H1 (cell line): ENCODE data around the gene IER5. TPM values are rescaled to one million over a fixed set of nuclear protein-coding genes. Genes with fewer than 3 reads are reported as not detected.

Experiments used
- CTCF ChIA-PET: fragments of 300-600 bp; sonication (Branson Sonifier 250); formaldehyde crosslinking; loops from one replicate; lab custom pipeline; 2021; ENCODE audit not compliant: partially characterized antibody; lab: Charles Lee
- POLR2A ChIA-PET: fragments of 300-600 bp; sonication (Branson Sonifier 250); formaldehyde crosslinking; loops from one replicate; lab custom pipeline; 2021; ENCODE audit warnings: inconsistent platforms; ENCODE audit not compliant: partially characterized antibody; lab: Charles Lee
- DNase-seq, 2 experiments: peaks; one replicate each; pipeline versions ENCODE4 v3.0.0 to v3.0.0-alpha.2; 2010 to 2022; ENCODE audit warnings: low spot score in 2 of 2, low read depth in 1 of 2, mixed read lengths in 1 of 2
- FAIRE-seq: peaks from 2 replicates; lab custom pipeline; 2011; peaks lifted over from hg19 to GRCh38; lab: Jason Lieb, UNC
- H2AFZ ChIP-seq: 2 replicates; pipeline ENCODE4 v1.8.1; 2012; ENCODE audit warnings: low read length, inconsistent platforms
- H2AK5ac ChIP-seq: 2 replicates; pipeline ENCODE4 v1.6.1; 2013; ENCODE audit warnings: low read depth, low read length
- H2BK120ac ChIP-seq: replicated peaks from 2 replicates; pipeline ENCODE3; 2013; ENCODE audit warnings: low read depth, low read length, inconsistent platforms
- H2BK12ac ChIP-seq: 2 replicates; pipeline ENCODE4 v1.6.1; 2013; ENCODE audit warnings: low read depth, low read length
- H2BK15ac ChIP-seq: 2 replicates; pipeline ENCODE4 v1.6.1; 2013; ENCODE audit warnings: low read length
- H2BK20ac ChIP-seq: 2 replicates; pipeline ENCODE4 v1.6.1; 2013; ENCODE audit warnings: low read length
- H2BK5ac ChIP-seq: 2 replicates; pipeline ENCODE4 v1.6.1; 2013; ENCODE audit warnings: low read depth, low read length
- H3K14ac ChIP-seq: 2 replicates; pipeline ENCODE4 v1.6.1; 2013; ENCODE audit warnings: inconsistent platforms; ENCODE audit not compliant: insufficient read length
- H3K18ac ChIP-seq: 2 replicates; pipeline ENCODE4 v1.6.1; 2013; ENCODE audit warnings: low read length; ENCODE audit errors: extremely low read depth
- H3K23ac ChIP-seq: 2 replicates; pipeline ENCODE4 v1.6.1; 2013; ENCODE audit warnings: inconsistent platforms; ENCODE audit not compliant: insufficient read length
- H3K23me2 ChIP-seq: 2 replicates; pipeline ENCODE4 v1.6.1; 2013; ENCODE audit warnings: low read depth, low read length
- H3K27ac ChIP-seq: 2 replicates; pipeline ENCODE4 v1.6.1; 2011; ENCODE audit warnings: low read depth, low read length, inconsistent platforms
- H3K27me3 ChIP-seq, 4 experiments: replicated peaks in 1 of 4; 1 replicate in 1 of 4; 2 replicates in 3 of 4; pipeline versions ENCODE4 v1.6.1 to v1.8.1; 2011 to 2013; ENCODE audit warnings: low read length in 3 of 4, mild to moderate bottlenecking in 3 of 4, inconsistent platforms in 2 of 4, mixed read lengths in 2 of 4, moderate library complexity in 1 of 4; ENCODE audit not compliant: control insufficient read depth in 3 of 4, insufficient read depth in 3 of 4; ENCODE audit errors: extremely low read depth in 1 of 4
- H3K36me3 ChIP-seq, 4 experiments: 2 replicates each; pipeline versions ENCODE4 v1.6.1 to v1.8.1; 2011 to 2013; ENCODE audit warnings: mild to moderate bottlenecking in 4 of 4, low read length in 3 of 4, moderate library complexity in 2 of 4, control low read depth in 1 of 4, inconsistent platforms in 1 of 4; ENCODE audit not compliant: insufficient read depth in 4 of 4, control insufficient read depth in 2 of 4
- H3K4ac ChIP-seq: replicated peaks from 2 replicates; pipeline ENCODE3; 2013; ENCODE audit warnings: low read length, low read depth, mixed read lengths, inconsistent platforms; ENCODE audit not compliant: insufficient read length
- H3K4me1 ChIP-seq, 4 experiments: replicated peaks in 1 of 4; 1 replicate in 1 of 4; 2 replicates in 3 of 4; pipeline versions ENCODE4 v1.6.1 to v1.8.1; 2011 to 2013; ENCODE audit warnings: low read length in 3 of 4, inconsistent platforms in 2 of 4, mixed read lengths in 1 of 4; ENCODE audit not compliant: insufficient read depth in 4 of 4, control insufficient read depth in 3 of 4
- H3K4me2 ChIP-seq, 2 experiments: 2 replicates each; pipeline versions ENCODE4 v1.6.1 to v1.8.1; 2011 to 2013; ENCODE audit warnings: low read depth in 2 of 2, low read length in 2 of 2, control low read depth in 1 of 2, inconsistent platforms in 1 of 2, mild to moderate bottlenecking in 1 of 2; ENCODE audit not compliant: insufficient read depth in 1 of 2
- H3K4me3 ChIP-seq, 4 experiments: fragments of 200-600, 300-600 bp in 1 of 4; sonication (generic), shearing (Covaris generic), sonication (Bioruptor Twin) in 1 of 4; 2 replicates each; pipeline versions ENCODE4 v1.5.1 to v1.8.1; 2011 to 2016; ENCODE audit warnings: low read length in 4 of 4, low read depth in 3 of 4, control low read depth in 2 of 4, inconsistent platforms in 2 of 4, mild to moderate bottlenecking in 2 of 4, mixed read lengths in 1 of 4, moderate library complexity in 1 of 4; ENCODE audit not compliant: insufficient read depth in 2 of 4; ENCODE audit errors: extremely low read depth in 1 of 4
- H3K56ac ChIP-seq: replicated peaks from 2 replicates; pipeline ENCODE3; 2013; ENCODE audit warnings: low read depth, mild to moderate bottlenecking, mixed read lengths, low read length, inconsistent platforms; ENCODE audit not compliant: insufficient read length
- H3K79me1 ChIP-seq: 2 replicates; pipeline ENCODE4 v1.6.1; 2013; ENCODE audit warnings: low read depth, low read length, control low read depth
- H3K79me2 ChIP-seq, 2 experiments: 2 replicates each; pipeline versions ENCODE4 v1.6.1 to v1.8.1; 2012 to 2013; ENCODE audit warnings: low read length in 2 of 2, mild to moderate bottlenecking in 2 of 2, inconsistent platforms in 1 of 2; ENCODE audit not compliant: insufficient read depth in 2 of 2, control insufficient read depth in 1 of 2
- H3K9ac ChIP-seq, 4 experiments: replicated peaks in 1 of 4; 1 replicate in 1 of 4; 2 replicates in 3 of 4; pipeline versions ENCODE4 v1.6.1 to v1.8.1; 2011 to 2013; ENCODE audit warnings: low read depth in 3 of 4, low read length in 3 of 4, control low read depth in 2 of 4, mild to moderate bottlenecking in 2 of 4, moderate library complexity in 2 of 4, inconsistent platforms in 1 of 4; ENCODE audit errors: extremely low read depth in 1 of 4
- H3K9me3 ChIP-seq, 2 experiments: 2 replicates each; pipeline versions ENCODE4 v1.6.1 to v1.8.1; 2012 to 2013; ENCODE audit warnings: mild to moderate bottlenecking in 2 of 2, moderate library complexity in 2 of 2, control low read depth in 1 of 2, inconsistent platforms in 1 of 2, low read depth in 1 of 2, low read length in 1 of 2, mixed read lengths in 1 of 2; ENCODE audit not compliant: insufficient read depth in 2 of 2
- H4K20me1 ChIP-seq, 2 experiments: replicated peaks in 1 of 2; 2 replicates each; pipeline versions ENCODE3 to v1.8.1; 2011 to 2013; ENCODE audit warnings: inconsistent platforms in 2 of 2, low read length in 2 of 2, mild to moderate bottlenecking in 1 of 2; ENCODE audit not compliant: insufficient read depth in 2 of 2, control insufficient read depth in 1 of 2
- H4K5ac ChIP-seq: 2 replicates; pipeline ENCODE4 v1.6.1; 2013; ENCODE audit warnings: low read length, low read depth, mixed read lengths, inconsistent platforms; ENCODE audit not compliant: insufficient read length
- H4K8ac ChIP-seq: 2 replicates; pipeline ENCODE4 v1.8.0; 2013; ENCODE audit warnings: mild to moderate bottlenecking, moderate library complexity, low read length, inconsistent platforms; ENCODE audit not compliant: insufficient read depth; ENCODE audit errors: extremely low read depth
- H4K91ac ChIP-seq: replicated peaks from 2 replicates; pipeline ENCODE3; 2013; ENCODE audit warnings: low read length, mixed read lengths, inconsistent platforms; ENCODE audit not compliant: insufficient read length
- CBX5 ChIP-seq: fragments of 300-800, 300-1000 bp; sonication (generic); IDR thresholded peaks from 2 replicates; pipeline ENCODE4 v1.7.1; 2016; ENCODE audit warnings: antibody characterized with exemption, low read length, low read depth
- POLR2AphosphoS5 ChIP-seq: IDR thresholded peaks from 2 replicates; pipeline ENCODE4 v1.6.1; 2011; ENCODE audit warnings: low read depth, low read length
- WGBS, 2 experiments: shearing (Covaris generic) in 1 of 2; methylation state at CpG; one replicate each; pipeline versions ENCODE4 v1.1.6 to v1.1.7; 2013 to 2015; ENCODE audit warnings: low lambda C conversion rate in 2 of 2, mixed read lengths in 2 of 2, inconsistent platforms in 1 of 2, low coverage in 1 of 2, missing lambda C conversion rate in 1 of 2; ENCODE audit not compliant: insufficient replicate concordance in 2 of 2, insufficient coverage in 1 of 2, insufficient read length in 1 of 2; ENCODE audit errors: extremely low coverage in 1 of 2, missing lambda C conversion rate in 1 of 2; 5-methylcytosine and 5-hydroxymethylcytosine counted together
- polyA plus RNA-seq, 7 experiments: library from polyadenylated mRNA; depleted of rRNA in 3 of 7; stranded (reverse) in 5 of 7; unstranded in 2 of 7; fragments of >200 nt in 5 of 7; fragments of 200-250 nt in 2 of 7; gene quantifications; 1 replicate in 5 of 7; 2 replicates in 1 of 7; 4 replicates in 1 of 7; pipeline versions ENCODE4 v1.2.1 to v1.2.3, GENCODE V29; 2011 to 2013; ENCODE audit warnings: missing spikeins in 2 of 7, mixed read lengths in 2 of 7
- total RNA-seq: library from RNA; stranded (reverse); fragmentation: NEBNext Ultra II Directional; extraction: Animal tissue kit (Norgen Biotek cat#: 25700); gene quantifications from 2 replicates; pipeline ENCODE4 v1.2.1, GENCODE V29; 2021

IER5 gene
- total and polyA plus RNA-seq, 2 of the 8 experiments (the other 6 are each of a cell fraction or from before 2014, with no cell fraction given), result 3.5 to 7.7 TPM

- FAIRE-seq, result no peak
- Histone ChIP-seq H3K23me2 (no peaks in the 10 kb centered on the region), H4K20me1 (no peaks in the 10 kb centered on the region), H3K14ac (no peak overlapping the region), H3K4me3 (no peak overlapping the region), H3K4me1 (peaks cover 6 to 13% (median 8%) of the 10 kb centered on the region in 4 experiments; a peak in 6 of 7 replicates), H2AK5ac (no peak overlapping the region), H3K23ac (no peak overlapping the region), H2BK20ac (no peak overlapping the region), H3K27me3 (peaks cover 2 to 25% (median 12%) of the 10 kb centered on the region in 4 experiments), H2AFZ (no peak overlapping the region), H2BK15ac (no peak overlapping the region), H3K4ac (no peak overlapping the region), H3K36me3 (no peaks in the 10 kb centered on the region), H3K9me3 (no peaks in the 10 kb centered on the region), H4K8ac (no peak overlapping the region), H3K9ac (no peak overlapping the region), H2BK5ac (no peak overlapping the region), H2BK12ac (no peak overlapping the region), H3K18ac (no peak overlapping the region), H3K4me2 (no peak overlapping the region), H4K5ac (no peak overlapping the region), H3K79me1 (no peaks in the 10 kb centered on the region), H4K91ac (no peak overlapping the region), H3K27ac (no peak overlapping the region), H3K56ac (no peak overlapping the region), H2BK120ac (no peak overlapping the region), H3K79me2 (no peaks in the 10 kb centered on the region)
- TF ChIP-seq CBX5 (no peak), POLR2AphosphoS5 (no peak)
- DNase-seq, result no peak
- CTCF ChIA-PET, result interaction anchor here (1.5 to 10.3 kb wide), 7 partner anchors 8 to 36 kb away, joined by 4 to 79 read pairs (median 7); no protein-coding TSS in a partner anchor
- POLR2A ChIA-PET, result interaction anchor here (1.0 kb wide), 1 partner anchor 11 kb away, joined by 4 read pairs; no protein-coding TSS in a partner anchor
- WGBS, 2 experiments, result 93% methylated on average over 3 of the region's 3 CpGs; no CpG with 5 or more reads in 1 of the 2 experiments
These were observed 23.1 kb downstream of the IER5 start for GRCh38 chr1:181111559-181111958.
